Astrocyte of the spinal cord (primary cell): ENCODE results near the gene SFI1.
A peak's percentile ranks its signal among the peaks of the same experiment; 100 is the strongest.

Experiments
- DNase-seq: peaks from one replicate; pipeline ENCODE4 v3.0.0; 2011; ENCODE audit warnings: low read depth, low spot score
- H3K4me3 ChIP-seq: 2 replicates; pipeline ENCODE4 v1.5.1; 2011; ENCODE audit warnings: low read depth, mild to moderate bottlenecking, low read length, moderate library complexity
- CTCF ChIP-seq: IDR thresholded peaks from 2 replicates; pipeline ENCODE4 v1.5.1; 2012; ENCODE audit warnings: low read depth, mild to moderate bottlenecking, low read length, inconsistent platforms
- in situ Hi-C: cut with HindIII; loops from 2 replicates; pipeline ENCODE4 v1.10.0; 2017; ENCODE audit warnings: low sequenced_read_pairs

The SFI1 gene

DNA sequence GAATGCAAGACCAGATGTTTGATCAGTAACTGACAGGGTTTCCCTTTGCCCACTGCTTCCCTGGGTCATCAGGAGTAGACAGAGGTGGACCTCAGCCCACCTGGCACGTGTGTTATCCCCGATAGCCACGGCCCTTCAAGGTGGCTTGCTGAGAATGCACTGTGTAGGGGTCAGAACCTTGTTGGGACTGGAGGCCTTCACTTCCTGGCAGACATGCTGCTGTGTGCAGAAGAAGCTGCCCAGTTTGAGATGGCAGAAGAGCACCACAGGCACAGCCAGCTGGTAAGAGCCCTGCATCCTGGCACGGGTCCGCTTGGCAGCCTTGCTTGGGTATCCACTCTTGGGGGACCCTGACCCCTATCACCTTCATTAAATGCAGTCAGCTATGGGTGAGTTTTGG, 81.8 kb downstream of the SFI1 start:
- TF ChIP-seq CTCF = no peak
- DNase-seq = no peak
- H3K4me3 ChIP-seq = no peak overlapping the region
- in situ Hi-C loops = no loop called here

GRCh38 chr22:31579835-31580242, 83.5 kb downstream of the SFI1 start:
- H3K4me3 ChIP-seq = no peak overlapping the region
- in situ Hi-C loops = no loop called here
- no peak for TF ChIP-seq CTCF
- DNase-seq = peak; percentile 49

DNA sequence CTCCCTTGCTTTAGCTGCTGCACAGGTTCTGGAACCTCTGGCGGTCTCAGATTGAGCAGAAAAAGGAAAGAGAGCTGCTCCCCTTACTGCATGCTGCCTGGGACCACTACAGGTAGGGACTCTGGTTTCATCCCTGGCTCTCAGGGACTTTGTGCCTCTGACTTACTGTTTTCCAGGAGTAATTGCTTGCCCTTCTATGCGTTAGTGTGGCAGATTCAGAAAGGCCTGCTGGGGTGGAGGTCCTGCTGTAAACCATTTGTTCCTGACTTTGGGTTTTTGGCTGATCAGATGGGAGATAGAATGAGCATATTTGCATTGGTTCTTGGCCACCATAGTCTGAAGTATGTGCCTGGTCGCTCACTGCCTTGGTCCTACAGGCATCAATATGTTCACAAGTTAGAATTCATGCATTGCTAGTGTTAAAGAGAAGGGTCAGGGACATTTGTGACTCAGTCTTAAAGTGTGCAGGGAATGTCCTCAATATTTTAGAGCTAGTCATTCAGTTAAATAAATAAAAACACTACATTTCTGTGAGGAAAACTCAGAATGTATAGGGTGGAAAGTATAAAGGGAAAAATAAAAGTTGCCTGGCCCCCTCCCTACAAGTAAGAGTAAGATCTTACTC, 87.6 kb downstream of the SFI1 start:
- peak; percentile 43 for DNase-seq
- in situ Hi-C loops = no loop called here
- H3K4me3 ChIP-seq = no peak overlapping the region
- TF ChIP-seq CTCF = no peak

GRCh38 chr22:31584804-31585160, 88.4 kb downstream of the SFI1 start:
- no peak overlapping the region for H3K4me3 ChIP-seq
- TF ChIP-seq CTCF = no peak
- DNase-seq = no peak
- in situ Hi-C loops = no loop called here

GRCh38 chr22:31585161-31585859, 89.0 kb downstream of the SFI1 start:
- in situ Hi-C loops = no loop called here
- TF ChIP-seq CTCF = no peak
- peak; percentile 11 for DNase-seq
- H3K4me3 ChIP-seq = no peak overlapping the region

- in situ Hi-C loops = no loop called here
- TF ChIP-seq CTCF = no peak
- DNase-seq = peak; percentile 40
- no peak overlapping the region for H3K4me3 ChIP-seq
Observed at GRCh38 chr22:31586137-31586920, 90.0 kb downstream of the SFI1 start.
